Heart right ventricle (tissue), 16 donors: ENCODE measurements around the gene MOG. TPM values are rescaled to one million over a fixed set of nuclear protein-coding genes. Genes with fewer than 3 reads are reported as not detected.

Source experiments
- ATAC-seq, 8 donors: fragments of 200-7000 bp; cut with Tn5 transposase; one replicate each; pipeline ENCODE4 v1.9.1; 2020; ENCODE audit warnings: mild to moderate bottlenecking in 8 of 8, moderate library complexity in 8 of 8, moderate number of reproducible peaks in 1 of 8
- DNase-seq, 2 donors: peaks; one replicate each; pipeline ENCODE4 v3.0.0-alpha.2; 2020
- H3K27ac ChIP-seq, 10 donors: fragments of 200-600 bp; sonication (generic) in 2 of 10; one replicate each; pipeline versions ENCODE4 v1.5.0 to v1.8.0; 2020 to 2022; ENCODE audit warnings: mild to moderate bottlenecking in 3 of 10
- H3K27me3 ChIP-seq, 7 donors: fragments of 200-600 bp; one replicate each; pipeline ENCODE4 v1.8.0; 2021 to 2022; ENCODE audit warnings: mild to moderate bottlenecking in 2 of 7
- H3K36me3 ChIP-seq, 9 donors: fragments of 200-600 bp; sonication (generic) in 1 of 9; one replicate each; pipeline versions ENCODE4 v1.5.0 to v1.8.0; 2020 to 2022; ENCODE audit warnings: mild to moderate bottlenecking in 2 of 9
- H3K4me1 ChIP-seq, 9 donors: fragments of 200-600 bp; sonication (generic) in 1 of 9; one replicate each; pipeline versions ENCODE4 v1.5.0 to v1.8.0; 2020 to 2022; ENCODE audit warnings: mild to moderate bottlenecking in 4 of 9
- H3K4me3 ChIP-seq, 10 donors: fragments of 200-600 bp; sonication (generic) in 2 of 10; one replicate each; pipeline versions ENCODE4 v1.5.0 to v1.8.0; 2020 to 2022; ENCODE audit warnings: mild to moderate bottlenecking in 7 of 10, moderate library complexity in 2 of 10
- H3K9me3 ChIP-seq, 11 donors: fragments of 200-600 bp in 10 of 11; sonication (generic) in 2 of 11; one replicate each; pipeline versions ENCODE4 v1.5.0 to v1.8.0; 2013 to 2022; ENCODE audit warnings: mild to moderate bottlenecking in 2 of 11, control low read depth in 1 of 11, moderate library complexity in 1 of 11
- CTCF ChIP-seq, 9 donors: fragments of 200-600 bp; sonication (generic) in 2 of 9; IDR thresholded peaks; one replicate each; pipeline versions ENCODE4 v1.5.0 to v1.8.0; 2021 to 2022; ENCODE audit warnings: antibody characterized with exemption in 9 of 9, mild to moderate bottlenecking in 5 of 9, moderate library complexity in 1 of 9
- WGBS, 2 donors: extraction: QIAGEN DNeasy Blood & Tissue Kit; methylation state at CpG; one replicate each; pipeline ENCODE4 v1.1.7; 2013; ENCODE audit warnings: inconsistent platforms in 1 of 2; 5-methylcytosine and 5-hydroxymethylcytosine counted together
- intact Hi-C, 10 donors: fragments of 100-400 bp; cut with DNase I; formaldehyde crosslinking; loops; one replicate each; pipeline versions ENCODE4 v1.11.1 to v1.14.2; 2022
- polyA plus RNA-seq, 2 donors: library from polyadenylated mRNA; stranded (reverse); fragments of 200-250 nt; gene quantifications; one replicate each; pipeline ENCODE4 v1.2.3, GENCODE V29; 2013
- total RNA-seq, 10 donors: library from RNA; stranded (reverse); fragmentation: NEBNext Ultra II Directional in 3 of 10; extraction: Animal tissue kit (Norgen Biotek cat#: 25700) in 3 of 10; gene quantifications; one replicate each; pipeline versions ENCODE4 v1.2.1 to v1.2.4, GENCODE V29; 2021 to 2023
- donor health status: Arrhythmogenic right ventricular cardiomyopathy.
- donor health status: ischemic (EF 13 %, LVEDD 7.1; RV severe dilation, severe dysfunction).
- donor health status: healthy with polysubstance abuse.
- donor health status: DM: no; HTN: yes; CAD: no.
- donor health status: DM: no; HTN: no; CAD: no.
- donor health status: ischemic (EF 25% LVEDD 6.9; RV normal size, moderate dysfunction).
- donor health status: ischemic (EF 25% LVEDD 5.7; RV mildly dilated, moderate dysfunction).
- donor health status: healthy.
- donor health status: DM: yes; HTN: yes; CAD: no.
- donor health status: Ischemic cardiomyopathy.
- donor health status: ischemic (EF 35%, LVEDD 5.7; RV mildly dilated, moderate dysfunction).
- donor health status: nonischemic (EF 11% LVEDD 7.7; RV severe dilation, severe dysfunction).
- donor health status: DM: yes; HTN: yes; CAD: no.
- donor health status: PGD.
- donor health status: ischemic (EF 29% LVEDD 5.4; RV normal size, mild dysfunction).
- donor health status: nonischemic (EF 23%, LVEDD 6.1; RV moderate dilation, normal function).

The MOG gene
- total and polyA plus RNA-seq, 12 donors = 0.19 to 13.6 (median 2.9) TPM

GRCh38 chr6:29702519-29703103 lies 45.7 kb downstream of the MOG start:
- Histone ChIP-seq H3K9me3 (no peaks in the 10 kb centered on the region), H3K27ac (no peak overlapping the region), H3K36me3 (no peaks in the 10 kb centered on the region), H3K27me3 (peaks cover 0 to 29% (median 10%) of the 10 kb centered on the region in 7 donors), H3K4me1 (peaks cover 0 to 6% (median 0%) of the 10 kb centered on the region in 9 donors), H3K4me3 (no peak overlapping the region)
- 7 to 24% methylated on average over 17 of the region's 17 CpGs for WGBS, 2 donors
- DNase-seq = peak; percentile 46 to 85
- peak; percentile 46 to 85 (median 73) for TF ChIP-seq CTCF (IDR thresholded peaks at IDR 0.05)
- ATAC-seq = peak in 4 of 8 donors; percentile 76 to 88 (median 83)
- intact Hi-C loops = loop anchor here in 3 of 10 donors (5.0 to 10.0 kb wide), 3 partner anchors 52 to 312 kb away; no protein-coding TSS in a partner anchor

- Histone ChIP-seq H3K27me3 (peaks cover 0 to 45% (median 16%) of the 10 kb centered on the region in 7 donors), H3K4me1 (peaks cover 0 to 16% (median 0%) of the 10 kb centered on the region in 9 donors), H3K4me3 (no peak overlapping the region), H3K9me3 (no peaks in the 10 kb centered on the region), H3K36me3 (no peaks in the 10 kb centered on the region), H3K27ac (no peak overlapping the region)
- ATAC-seq (peak in 5 of 8 donors; percentile 40 to 71 (median 67)), DNase-seq (peak in 1 of 2 donors; percentile 52)
- peak in 8 of 9 donors; percentile 29 to 78 (median 66) for TF ChIP-seq CTCF (IDR thresholded peaks at IDR 0.05)
- intact Hi-C loops = loop anchor here in 9 of 10 donors (1.0 to 10.0 kb wide), 9 partner anchors 47 to 309 kb away; no protein-coding TSS in a partner anchor
- WGBS, 2 donors = 24 to 31% methylated on average over 10 of the region's 10 CpGs
Measured at GRCh38 chr6:29705389-29706231, 48.7 kb downstream of the MOG start.

GRCh38 chr6:29708432-29709179 lies 51.7 kb downstream of the MOG start:
- intact Hi-C loops = loop anchor here in 5 of 10 donors (5.0 to 10.0 kb wide), 4 partner anchors 44 to 306 kb away; no protein-coding TSS in a partner anchor
- peak overlapping the region in 1 of 10 donors; percentile 28 for H3K4me3 ChIP-seq
- H3K9me3 ChIP-seq = no peaks in the 10 kb centered on the region
- peak overlapping the region in 1 of 10 donors; percentile 69 for H3K27ac ChIP-seq
- ATAC-seq (peak in 2 of 8 donors; percentile 17 to 29), DNase-seq (no peak)
- no peaks in the 10 kb centered on the region for H3K36me3 ChIP-seq
- WGBS, 2 donors = 68 to 71% methylated on average over 11 of the region's 11 CpGs
- H3K27me3 ChIP-seq = peaks cover 0 to 22% (median 9%) of the 10 kb centered on the region in 7 donors
- H3K4me1 ChIP-seq = peaks cover 0 to 16% (median 0%) of the 10 kb centered on the region in 9 donors
- TF ChIP-seq CTCF (IDR thresholded peaks at IDR 0.05) = no peak
